CD4-positive, alpha-beta T cell (primary cell): ENCODE data around the gene FRY. TPM values are rescaled to one million over a fixed set of nuclear protein-coding genes. Genes with fewer than 3 reads are reported as not detected.

ENCODE experiments used
- ATAC-seq: fragments of 200-7000 bp; cut with Tn5 transposase; one replicate; pipeline ENCODE4 v1.10.0; 2022; ENCODE audit warnings: mild to moderate bottlenecking; ENCODE audit not compliant: poor library complexity
- CTCF ChIA-PET: fragments of 350-600 bp; sonication (Branson Sonifier 250); formaldehyde crosslinking; loops from one replicate; lab custom pipeline; 2021; ENCODE audit warnings: antibody characterized with exemption, inconsistent platforms; lab: Charles Lee
- POLR2A ChIA-PET: fragments of 350-600 bp; sonication (Branson Sonifier 250); formaldehyde crosslinking; loops from one replicate; lab custom pipeline; 2021; ENCODE audit warnings: antibody characterized with exemption, inconsistent platforms; lab: Charles Lee
- DNase-seq, 14 experiments: peaks; one replicate each; pipeline ENCODE4 v3.0.0-alpha.2; 2013 to 2020; ENCODE audit warnings: mixed read lengths in 2 of 14
- H3K27ac ChIP-seq, 2 donors: one replicate each; pipeline versions ENCODE4 v1.5.1 to v1.7.0; 2013; ENCODE audit warnings: low read length in 2 of 2, low read depth in 1 of 2, mild to moderate bottlenecking in 1 of 2
- H3K27me3 ChIP-seq, 2 experiments: 1 replicate in 1 of 2; 2 replicates in 1 of 2; pipeline versions ENCODE4 v1.6.1 to v1.7.0; 2013; ENCODE audit warnings: low read length in 2 of 2, control low read depth in 1 of 2, mild to moderate bottlenecking in 1 of 2, moderate library complexity in 1 of 2; ENCODE audit not compliant: insufficient read depth in 2 of 2, control insufficient read depth in 1 of 2
- H3K36me3 ChIP-seq: one replicate; pipeline ENCODE4 v1.6.1; 2013; ENCODE audit warnings: low read length, control low read depth; ENCODE audit not compliant: insufficient read depth
- H3K4me1 ChIP-seq: one replicate; pipeline ENCODE4 v1.6.1; 2013; ENCODE audit warnings: low read length, control low read depth; ENCODE audit not compliant: insufficient read depth
- H3K4me3 ChIP-seq: one replicate; pipeline ENCODE4 v1.5.1; 2013; ENCODE audit warnings: mild to moderate bottlenecking, low read length, moderate library complexity
- H3K9me3 ChIP-seq, 2 experiments: 1 replicate in 1 of 2; 2 replicates in 1 of 2; pipeline versions ENCODE4 v1.6.1 to v1.7.0; 2013; ENCODE audit warnings: low read length in 2 of 2, mild to moderate bottlenecking in 2 of 2, control low read depth in 1 of 2, moderate library complexity in 1 of 2; ENCODE audit not compliant: control insufficient read depth in 1 of 2, insufficient read depth in 1 of 2
- H3K27ac Mint-ChIP-seq: one replicate; pipeline ENCODE4 v1.8.0; 2020; ENCODE audit warnings: mixed read lengths
- H3K27me3 Mint-ChIP-seq: one replicate; pipeline ENCODE4 v1.8.0; 2021; ENCODE audit warnings: mixed read lengths
- H3K36me3 Mint-ChIP-seq: one replicate; pipeline ENCODE4 v1.8.0; 2021; ENCODE audit warnings: low read depth, mixed read lengths
- H3K4me1 Mint-ChIP-seq: one replicate; pipeline ENCODE4 v1.8.0; 2021; ENCODE audit warnings: low read depth, mixed read lengths
- H3K4me3 Mint-ChIP-seq: one replicate; pipeline ENCODE4 v1.8.0; 2020; ENCODE audit warnings: mild to moderate bottlenecking, mixed read lengths
- H3K9me3 Mint-ChIP-seq: one replicate; pipeline ENCODE4 v1.8.0; 2020; ENCODE audit warnings: mixed read lengths
- intact Hi-C, 2 experiments: fragments of 100-400 bp; cut with DNase I in 1 of 2; cut with micrococcal nuclease in 1 of 2; formaldehyde crosslinking; loops; one replicate each; pipeline versions ENCODE4 v1.15.1 to v1.9.0; 2023 to 2025; cut with DNase I, micrococcal nuclease
- total RNA-seq, 174 experiments: library from RNA in 2 of 174; stranded (reverse) in 2 of 174; gene quantifications; one replicate each; pipeline ENCODE4 v1.2.3 and lab custom pipeline; 2021 to 2026
- TF ChIP-seq, protein P1 (sequence below): fragments of 200-600 bp; IDR thresholded peaks from one replicate; pipeline ENCODE4 v1.8.0; 2022; ENCODE audit warnings: antibody characterized with exemption, mild to moderate bottlenecking

The FRY gene
- total RNA-seq, 2 experiments from 2014 or later = 13.7 to 18.4 TPM

DNA sequence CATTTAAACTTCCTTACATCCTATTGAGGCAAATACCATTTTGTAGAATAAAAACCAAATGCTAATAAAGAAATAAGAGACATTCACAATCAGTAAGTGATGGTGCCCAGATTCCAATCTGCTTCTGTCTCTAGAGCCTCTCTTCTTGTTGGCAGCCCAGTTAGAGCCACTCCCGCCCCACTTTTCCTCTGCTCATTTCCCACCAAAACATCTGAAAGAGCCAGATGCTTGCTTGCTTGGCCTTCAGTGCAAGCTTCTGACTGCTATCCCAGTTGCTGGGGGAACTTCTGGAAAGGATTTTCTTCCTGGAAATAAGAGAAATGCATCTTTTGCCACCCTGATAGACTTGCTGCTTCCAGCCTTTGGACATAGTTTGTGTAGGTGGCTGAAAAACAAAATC lies 12.9 kb downstream of the FRY start:
- Mint-ChIP-seq H3K27ac (no peak overlapping the region), H3K27me3 (no peaks in the 10 kb centered on the region), H3K36me3 (peaks cover 4% of the 10 kb centered on the region), H3K4me1 (peaks cover 67% of the 10 kb centered on the region), H3K9me3 (peaks cover 3% of the 10 kb centered on the region), H3K4me3 (no peak overlapping the region)
- ChIA-PET CTCF (no interaction called here), POLR2A (interaction anchor here (5.2 kb wide), 1 partner anchor 12 kb away, joined by 23 read pairs; the partner anchor contains the start of gene FRY)
- ATAC-seq = no peak
- TF ChIP-seq, protein P1, sequence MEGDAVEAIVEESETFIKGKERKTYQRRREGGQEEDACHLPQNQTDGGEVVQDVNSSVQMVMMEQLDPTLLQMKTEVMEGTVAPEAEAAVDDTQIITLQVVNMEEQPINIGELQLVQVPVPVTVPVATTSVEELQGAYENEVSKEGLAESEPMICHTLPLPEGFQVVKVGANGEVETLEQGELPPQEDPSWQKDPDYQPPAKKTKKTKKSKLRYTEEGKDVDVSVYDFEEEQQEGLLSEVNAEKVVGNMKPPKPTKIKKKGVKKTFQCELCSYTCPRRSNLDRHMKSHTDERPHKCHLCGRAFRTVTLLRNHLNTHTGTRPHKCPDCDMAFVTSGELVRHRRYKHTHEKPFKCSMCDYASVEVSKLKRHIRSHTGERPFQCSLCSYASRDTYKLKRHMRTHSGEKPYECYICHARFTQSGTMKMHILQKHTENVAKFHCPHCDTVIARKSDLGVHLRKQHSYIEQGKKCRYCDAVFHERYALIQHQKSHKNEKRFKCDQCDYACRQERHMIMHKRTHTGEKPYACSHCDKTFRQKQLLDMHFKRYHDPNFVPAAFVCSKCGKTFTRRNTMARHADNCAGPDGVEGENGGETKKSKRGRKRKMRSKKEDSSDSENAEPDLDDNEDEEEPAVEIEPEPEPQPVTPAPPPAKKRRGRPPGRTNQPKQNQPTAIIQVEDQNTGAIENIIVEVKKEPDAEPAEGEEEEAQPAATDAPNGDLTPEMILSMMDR = no peak
- no peaks in the 10 kb centered on the region for H3K9me3 ChIP-seq
- no peaks in the 10 kb centered on the region for H3K36me3 ChIP-seq
- no peak overlapping the region for H3K27ac ChIP-seq
- intact Hi-C loops = loop anchor here in 1 of 2 experiments (5.0 kb wide), 1 partner anchor 68 kb away; no protein-coding TSS in a partner anchor
- H3K4me3 ChIP-seq = no peak overlapping the region
- H3K27me3 ChIP-seq = no peaks in the 10 kb centered on the region
- DNase-seq = no peak
- H3K4me1 ChIP-seq = peaks cover 30% of the 10 kb centered on the region

DNA sequence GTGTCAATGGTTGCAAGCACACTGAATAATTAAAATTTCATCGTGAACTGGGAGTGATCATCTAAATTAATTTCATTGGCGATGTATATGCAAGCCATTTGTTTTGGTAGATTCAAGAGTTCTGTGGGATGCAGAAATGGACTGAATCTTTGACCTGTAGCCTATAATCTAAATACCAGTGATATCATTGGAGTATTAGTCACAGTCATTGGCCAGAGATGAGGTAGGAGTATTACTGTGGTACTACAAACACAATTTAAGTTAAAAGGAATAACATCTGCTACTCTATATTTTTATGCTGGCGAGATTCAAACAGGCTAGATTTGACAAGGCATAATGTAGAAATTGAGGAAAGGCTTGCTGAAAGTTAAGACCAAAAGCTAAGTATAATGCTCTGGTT lies 14.0 kb downstream of the FRY start:
- peaks cover 3% of the 10 kb centered on the region for H3K9me3 Mint-ChIP-seq
- H3K36me3 Mint-ChIP-seq = peaks cover 4% of the 10 kb centered on the region
- TF ChIP-seq, protein P1 = no peak
- H3K27me3 Mint-ChIP-seq = no peaks in the 10 kb centered on the region
- no peak for DNase-seq
- peak overlapping the region; percentile 63 for H3K27ac Mint-ChIP-seq
- peaks cover 61% of the 10 kb centered on the region for H3K4me1 Mint-ChIP-seq
- ChIA-PET CTCF (no interaction called here), POLR2A (interaction anchor here (0.9 to 5.2 kb wide), 3 partner anchors 8 to 13 kb away, joined by 4 to 23 read pairs (median 6); partner anchors contain the start of gene FRY)
- Histone ChIP-seq H3K27me3 (no peaks in the 10 kb centered on the region), H3K36me3 (no peaks in the 10 kb centered on the region), H3K27ac (no peak overlapping the region), H3K4me3 (no peak overlapping the region), H3K9me3 (no peaks in the 10 kb centered on the region), H3K4me1 (peaks cover 30% of the 10 kb centered on the region)
- intact Hi-C loops = no loop called here
- ATAC-seq = no peak
- no peak overlapping the region for H3K4me3 Mint-ChIP-seq

DNA sequence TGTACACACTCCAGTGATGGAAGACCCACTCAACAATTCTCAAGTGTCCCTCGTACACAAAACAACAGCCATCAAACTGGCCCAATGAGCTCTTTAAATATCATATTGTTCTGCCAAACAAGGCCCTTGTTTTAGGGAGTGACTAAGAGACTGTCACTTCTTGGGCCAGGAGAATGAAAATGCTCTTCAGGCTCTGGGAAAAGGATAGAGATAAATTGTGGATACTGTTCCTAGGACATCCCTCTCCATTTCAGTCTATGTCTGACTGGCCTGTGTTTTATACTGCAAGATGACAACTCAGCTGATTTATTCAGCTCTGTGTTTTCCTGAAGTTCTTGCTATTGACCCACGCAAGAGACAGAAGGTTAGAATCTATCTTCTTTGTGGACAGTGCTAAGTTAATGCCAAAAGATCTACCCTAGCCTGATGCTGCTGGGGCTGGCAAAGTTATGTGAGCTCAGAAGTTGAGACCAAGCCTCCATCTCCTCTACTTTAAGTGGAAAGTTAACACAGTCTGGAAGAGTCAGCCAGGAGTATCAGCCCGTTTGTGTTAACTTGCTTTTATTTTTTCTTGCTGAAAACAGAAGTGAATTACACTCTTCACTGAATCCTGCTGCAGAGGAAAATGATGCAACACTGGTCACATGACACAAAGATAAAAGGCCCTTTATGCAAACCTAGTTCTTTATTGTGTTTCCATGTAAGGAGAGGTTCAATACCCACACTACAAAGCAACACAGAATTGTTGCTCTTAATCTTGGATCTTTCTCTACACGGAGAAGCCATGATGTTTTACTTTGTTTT lies 14.6 kb downstream of the FRY start:
- intact Hi-C loops = no loop called here
- peak overlapping the region; percentile 61 for H3K4me3 Mint-ChIP-seq
- peak in 3 of 14 experiments; percentile 50 to 58 (median 55) for DNase-seq
- H3K4me3 ChIP-seq = no peak overlapping the region
- peak; percentile 58 for ATAC-seq
- H3K27ac Mint-ChIP-seq = peak overlapping the region; percentile 63
- peaks cover 4% of the 10 kb centered on the region for H3K36me3 Mint-ChIP-seq
- H3K27me3 Mint-ChIP-seq = no peaks in the 10 kb centered on the region
- no peaks in the 10 kb centered on the region for H3K9me3 ChIP-seq
- no peaks in the 10 kb centered on the region for H3K36me3 ChIP-seq
- H3K4me1 ChIP-seq = peaks cover 29% of the 10 kb centered on the region
- POLR2A ChIA-PET = interaction anchor here (0.9 to 5.2 kb wide), 4 partner anchors 8 to 14 kb away, joined by 3 to 23 read pairs (median 5); partner anchors contain the start of gene FRY
- H3K9me3 Mint-ChIP-seq = peaks cover 3% of the 10 kb centered on the region
- TF ChIP-seq, protein P1 = no peak
- CTCF ChIA-PET = interaction anchor here (0.6 to 1.6 kb wide), 2 partner anchors 9 to 17 kb away, joined by 3 read pairs; no protein-coding TSS in a partner anchor
- no peak overlapping the region for H3K27ac ChIP-seq
- no peaks in the 10 kb centered on the region for H3K27me3 ChIP-seq
- H3K4me1 Mint-ChIP-seq = peaks cover 58% of the 10 kb centered on the region
